ENCODE data around the gene HMCN2.

HMCN2 gene

DNA sequence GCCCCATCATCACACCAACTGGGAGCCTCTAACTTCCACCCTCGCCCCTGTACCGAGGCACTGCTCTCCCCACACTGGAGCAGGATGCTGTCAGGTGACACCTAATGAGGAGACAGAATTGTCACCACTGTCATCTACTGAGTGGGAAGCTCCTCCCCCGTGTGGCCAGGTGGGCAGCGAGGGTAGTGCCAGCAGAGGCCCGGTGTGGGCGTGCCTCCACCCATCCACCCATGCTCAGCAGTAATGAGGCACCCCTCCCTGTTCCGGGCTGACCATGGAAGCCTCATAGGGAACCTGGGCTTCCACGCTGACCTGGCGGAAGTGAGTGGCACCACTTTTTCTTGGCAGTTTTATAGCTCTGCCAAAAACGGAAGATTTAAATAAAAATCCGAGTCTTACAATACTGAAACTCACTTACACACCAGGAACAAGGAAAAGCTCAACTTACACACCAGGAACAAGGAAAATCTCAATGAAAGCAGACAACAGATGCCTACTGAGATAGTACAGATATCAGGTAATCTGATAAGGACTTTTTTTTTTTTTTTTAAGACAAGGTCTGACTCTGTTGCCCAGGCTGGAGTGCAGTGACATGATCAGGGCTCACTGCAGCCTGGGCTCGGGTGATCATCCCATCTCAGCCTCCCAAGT is 148.6 kb downstream of the HMCN2 start:
- Histone ChIP-seq H3K27ac (no peak overlapping the region), H2AFZ (ENCODE audit: low read depth) (no peak overlapping the region), H3K79me2 (ENCODE audit: insufficient read depth, low read depth) (no peaks in the 10 kb centered on the region), H3K9ac (no peak overlapping the region), H3K36me3 (ENCODE audit: insufficient read depth) (no peaks in the 10 kb centered on the region), H3K4me1 (ENCODE audit: low read depth, poor library complexity, severe bottlenecking) (no peaks in the 10 kb centered on the region), H3K4me3 (IDR thresholded peaks at IDR 0.05; ENCODE audit: insufficient read depth, low read depth, low read length) (no peak overlapping the region), H3K27me3 (ENCODE audit: insufficient read depth, low read depth) (peaks cover 77% of the 10 kb centered on the region), H4K20me1 (ENCODE audit: insufficient read depth) (no peaks in the 10 kb centered on the region), H3K4me2 (no peak overlapping the region)
- TF ChIP-seq, protein P1, sequence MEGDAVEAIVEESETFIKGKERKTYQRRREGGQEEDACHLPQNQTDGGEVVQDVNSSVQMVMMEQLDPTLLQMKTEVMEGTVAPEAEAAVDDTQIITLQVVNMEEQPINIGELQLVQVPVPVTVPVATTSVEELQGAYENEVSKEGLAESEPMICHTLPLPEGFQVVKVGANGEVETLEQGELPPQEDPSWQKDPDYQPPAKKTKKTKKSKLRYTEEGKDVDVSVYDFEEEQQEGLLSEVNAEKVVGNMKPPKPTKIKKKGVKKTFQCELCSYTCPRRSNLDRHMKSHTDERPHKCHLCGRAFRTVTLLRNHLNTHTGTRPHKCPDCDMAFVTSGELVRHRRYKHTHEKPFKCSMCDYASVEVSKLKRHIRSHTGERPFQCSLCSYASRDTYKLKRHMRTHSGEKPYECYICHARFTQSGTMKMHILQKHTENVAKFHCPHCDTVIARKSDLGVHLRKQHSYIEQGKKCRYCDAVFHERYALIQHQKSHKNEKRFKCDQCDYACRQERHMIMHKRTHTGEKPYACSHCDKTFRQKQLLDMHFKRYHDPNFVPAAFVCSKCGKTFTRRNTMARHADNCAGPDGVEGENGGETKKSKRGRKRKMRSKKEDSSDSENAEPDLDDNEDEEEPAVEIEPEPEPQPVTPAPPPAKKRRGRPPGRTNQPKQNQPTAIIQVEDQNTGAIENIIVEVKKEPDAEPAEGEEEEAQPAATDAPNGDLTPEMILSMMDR (conservative IDR thresholded peaks at IDR 0.05; ENCODE audit: low read depth, low read length), result no peak

DNA sequence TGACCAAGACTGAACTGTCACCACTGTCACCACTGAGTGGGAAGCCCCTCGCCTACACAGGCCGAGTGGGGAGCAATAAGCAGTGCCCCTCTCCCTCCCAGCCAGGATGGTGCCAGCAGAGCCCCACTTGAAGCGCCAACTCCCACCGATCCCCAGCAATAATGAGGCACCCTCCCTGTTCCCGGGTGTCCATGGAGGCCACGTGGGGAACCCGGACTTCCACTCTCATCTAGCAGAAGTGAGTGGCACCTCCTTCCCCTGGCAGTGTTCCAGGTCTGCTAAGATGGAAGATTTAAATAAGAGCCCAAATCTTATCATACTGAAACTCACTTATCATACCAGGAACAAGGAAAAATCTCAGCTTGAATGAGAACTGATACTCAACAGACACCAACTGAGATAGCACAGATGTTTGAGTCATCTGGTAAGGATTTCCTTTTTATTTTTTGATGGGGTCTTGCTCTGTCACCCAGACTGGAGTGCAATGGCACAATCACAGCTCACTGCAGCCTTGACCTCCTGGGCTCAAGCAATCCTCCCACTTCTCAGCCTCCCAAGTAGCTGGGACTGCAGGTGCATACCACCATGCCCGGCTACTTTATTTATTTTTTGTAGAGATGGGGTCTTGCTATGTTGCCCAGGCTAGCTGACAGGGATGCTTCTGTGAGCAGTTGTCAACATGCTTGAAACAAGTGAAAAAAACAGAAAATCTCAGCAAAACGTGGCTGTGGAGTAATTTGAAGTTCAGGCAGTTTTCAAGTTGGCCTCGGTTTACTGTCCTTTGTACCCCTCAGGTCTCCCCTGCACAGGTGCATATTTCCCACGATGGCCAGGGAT is 149.6 kb downstream of the HMCN2 start:
- H3K4me1 ChIP-seq (ENCODE audit: low read depth, poor library complexity, severe bottlenecking), result no peaks in the 10 kb centered on the region
- no peaks in the 10 kb centered on the region for H4K20me1 ChIP-seq (ENCODE audit: insufficient read depth)
- H3K4me3 ChIP-seq (IDR thresholded peaks at IDR 0.05; ENCODE audit: insufficient read depth, low read depth, low read length), result no peak overlapping the region
- H3K27me3 ChIP-seq (ENCODE audit: insufficient read depth, low read depth), result peaks cover 84% of the 10 kb centered on the region
- H3K9ac ChIP-seq, result no peak overlapping the region
- no peaks in the 10 kb centered on the region for H3K36me3 ChIP-seq (ENCODE audit: insufficient read depth)
- TF ChIP-seq, protein P1 (conservative IDR thresholded peaks at IDR 0.05; ENCODE audit: low read depth, low read length), result no peak
- no peak overlapping the region for H3K4me2 ChIP-seq
- no peaks in the 10 kb centered on the region for H3K79me2 ChIP-seq (ENCODE audit: insufficient read depth, low read depth)
- no peak overlapping the region for H2AFZ ChIP-seq (ENCODE audit: low read depth)
- no peak overlapping the region for H3K27ac ChIP-seq

DNA sequence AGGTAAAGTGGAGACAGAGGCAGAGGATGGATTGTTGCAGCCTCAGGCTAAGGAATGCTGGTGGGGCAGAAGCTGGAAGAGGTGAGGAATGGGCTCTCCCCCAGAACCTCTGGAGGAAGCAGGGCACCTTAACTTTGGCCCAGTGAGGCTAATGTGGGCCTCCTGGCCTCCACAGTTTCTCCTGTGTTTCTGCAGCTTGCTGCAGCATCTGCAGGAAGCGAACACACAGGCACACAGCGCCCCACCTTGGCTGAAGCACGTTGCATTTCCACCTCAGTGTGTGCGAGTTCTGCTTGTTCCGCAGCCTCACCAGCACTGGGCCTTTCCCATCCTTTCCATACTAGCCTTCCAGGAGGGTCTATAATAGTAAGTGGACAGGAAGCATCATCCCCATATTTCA is 152.0 kb downstream of the HMCN2 start:
- peaks cover 88% of the 10 kb centered on the region for H3K27me3 ChIP-seq (ENCODE audit: insufficient read depth, low read depth)
- no peaks in the 10 kb centered on the region for H3K4me1 ChIP-seq (ENCODE audit: low read depth, poor library complexity, severe bottlenecking)
- no peak overlapping the region for H3K4me3 ChIP-seq (IDR thresholded peaks at IDR 0.05; ENCODE audit: insufficient read depth, low read depth, low read length)
- H3K36me3 ChIP-seq (ENCODE audit: insufficient read depth), result no peaks in the 10 kb centered on the region
- no peak overlapping the region for H3K27ac ChIP-seq
- no peak overlapping the region for H2AFZ ChIP-seq (ENCODE audit: low read depth)
- H3K4me2 ChIP-seq, result no peak overlapping the region
- H3K9ac ChIP-seq, result no peak overlapping the region
- H4K20me1 ChIP-seq (ENCODE audit: insufficient read depth), result no peaks in the 10 kb centered on the region
- TF ChIP-seq, protein P1 (conservative IDR thresholded peaks at IDR 0.05; ENCODE audit: low read depth, low read length), result no peak
- no peaks in the 10 kb centered on the region for H3K79me2 ChIP-seq (ENCODE audit: insufficient read depth, low read depth)

DNA sequence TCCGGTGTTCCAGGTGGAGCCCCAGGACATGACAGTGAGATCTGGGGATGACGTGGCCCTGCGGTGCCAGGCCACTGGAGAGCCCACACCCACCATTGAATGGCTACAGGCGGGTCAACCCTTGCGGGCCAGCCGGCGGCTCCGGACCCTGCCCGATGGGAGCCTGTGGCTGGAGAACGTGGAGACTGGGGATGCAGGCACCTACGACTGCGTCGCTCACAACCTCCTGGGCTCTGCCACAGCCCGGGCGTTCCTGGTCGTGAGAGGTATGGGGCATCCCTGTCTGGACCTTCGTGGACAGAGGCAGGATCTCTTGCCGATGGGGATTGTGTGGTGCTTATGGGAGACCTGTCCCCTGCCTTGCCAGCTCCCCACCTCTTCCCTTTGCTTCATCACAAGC is 153.2 kb downstream of the HMCN2 start:
- Histone ChIP-seq H3K36me3 (ENCODE audit: insufficient read depth) (no peaks in the 10 kb centered on the region), H3K27me3 (ENCODE audit: insufficient read depth, low read depth) (peaks cover 88% of the 10 kb centered on the region), H2AFZ (ENCODE audit: low read depth) (no peak overlapping the region), H3K4me2 (no peak overlapping the region), H3K4me1 (ENCODE audit: low read depth, poor library complexity, severe bottlenecking) (no peaks in the 10 kb centered on the region), H3K27ac (no peak overlapping the region), H4K20me1 (ENCODE audit: insufficient read depth) (no peaks in the 10 kb centered on the region), H3K79me2 (ENCODE audit: insufficient read depth, low read depth) (no peaks in the 10 kb centered on the region), H3K9ac (no peak overlapping the region), H3K4me3 (IDR thresholded peaks at IDR 0.05; ENCODE audit: insufficient read depth, low read depth, low read length) (no peak overlapping the region)
- TF ChIP-seq, protein P1 (conservative IDR thresholded peaks at IDR 0.05; ENCODE audit: low read depth, low read length), result no peak
